GM12801 (cell line): ENCODE results near the gene MC1R.

ENCODE experiments used
- TF ChIP-seq, protein P1 (sequence below): IDR thresholded peaks from one replicate; pipeline ENCODE4 v1.5.1; 2011; ENCODE audit warnings: control low read depth; ENCODE audit not compliant: insufficient read length; ENCODE audit errors: extremely low read depth

Gene MC1R

DNA sequence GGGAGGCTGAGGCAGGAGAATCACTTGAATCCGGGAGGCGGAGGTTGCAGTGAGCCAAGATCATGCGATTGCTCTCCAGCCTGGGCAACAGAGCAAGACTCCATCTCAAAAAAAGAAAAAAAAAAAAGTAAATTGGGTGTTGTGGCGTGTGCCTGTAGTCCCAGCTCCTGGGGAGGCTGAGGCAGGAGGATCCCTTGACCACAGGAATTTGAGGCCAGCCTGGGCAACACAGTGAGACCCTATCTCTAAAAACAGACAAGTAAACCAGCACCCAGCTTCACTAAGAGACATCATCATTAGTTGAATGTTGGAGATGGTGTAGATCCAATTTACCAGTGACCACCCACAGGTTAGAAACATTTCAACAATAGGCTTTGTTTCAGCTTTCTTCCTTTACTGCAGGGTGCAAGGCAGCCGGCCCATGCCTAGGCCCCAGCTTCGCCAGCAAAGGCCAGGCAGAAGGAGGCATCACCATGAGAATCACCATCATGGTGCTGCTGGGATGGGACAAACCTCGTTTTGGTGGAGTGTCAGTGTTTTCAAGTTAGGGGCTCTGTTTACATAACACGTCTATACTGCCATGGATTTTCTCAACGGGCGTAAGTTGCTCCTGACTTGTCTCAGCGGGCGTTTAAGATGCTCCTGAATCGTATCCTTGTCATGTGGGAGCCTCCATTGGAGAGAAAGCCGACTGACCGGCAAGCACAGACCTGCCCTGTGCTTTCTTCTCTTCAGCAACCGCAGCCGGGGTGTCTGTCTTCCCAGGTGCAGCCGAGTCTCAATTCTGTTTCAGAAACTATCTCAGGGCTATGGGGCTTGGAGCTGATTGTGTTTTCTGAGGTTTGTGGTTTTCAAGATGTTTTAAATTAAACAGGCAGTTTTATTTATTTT, 37.9 kb upstream of the MC1R start:
- TF ChIP-seq, protein P1, sequence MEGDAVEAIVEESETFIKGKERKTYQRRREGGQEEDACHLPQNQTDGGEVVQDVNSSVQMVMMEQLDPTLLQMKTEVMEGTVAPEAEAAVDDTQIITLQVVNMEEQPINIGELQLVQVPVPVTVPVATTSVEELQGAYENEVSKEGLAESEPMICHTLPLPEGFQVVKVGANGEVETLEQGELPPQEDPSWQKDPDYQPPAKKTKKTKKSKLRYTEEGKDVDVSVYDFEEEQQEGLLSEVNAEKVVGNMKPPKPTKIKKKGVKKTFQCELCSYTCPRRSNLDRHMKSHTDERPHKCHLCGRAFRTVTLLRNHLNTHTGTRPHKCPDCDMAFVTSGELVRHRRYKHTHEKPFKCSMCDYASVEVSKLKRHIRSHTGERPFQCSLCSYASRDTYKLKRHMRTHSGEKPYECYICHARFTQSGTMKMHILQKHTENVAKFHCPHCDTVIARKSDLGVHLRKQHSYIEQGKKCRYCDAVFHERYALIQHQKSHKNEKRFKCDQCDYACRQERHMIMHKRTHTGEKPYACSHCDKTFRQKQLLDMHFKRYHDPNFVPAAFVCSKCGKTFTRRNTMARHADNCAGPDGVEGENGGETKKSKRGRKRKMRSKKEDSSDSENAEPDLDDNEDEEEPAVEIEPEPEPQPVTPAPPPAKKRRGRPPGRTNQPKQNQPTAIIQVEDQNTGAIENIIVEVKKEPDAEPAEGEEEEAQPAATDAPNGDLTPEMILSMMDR = no peak

DNA sequence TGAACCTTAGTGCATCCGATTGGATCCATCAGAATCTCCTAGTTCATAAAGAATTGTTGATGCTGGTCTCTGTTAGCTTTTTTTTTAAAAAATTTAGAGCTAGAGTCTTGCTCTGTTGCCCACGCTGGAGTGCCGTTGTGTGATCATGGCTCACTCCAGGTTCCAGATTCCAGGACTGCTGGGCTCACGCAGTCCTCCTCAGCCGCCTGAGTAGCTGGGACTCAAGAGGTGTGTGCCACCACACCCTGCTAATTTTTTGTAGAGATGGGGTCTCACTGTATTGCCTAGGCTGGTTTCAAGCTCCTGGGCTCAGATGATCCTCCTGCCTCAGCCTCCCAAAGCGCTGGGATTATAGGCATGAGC, 37.3 kb upstream of the MC1R start:
- TF ChIP-seq, protein P1 = no peak

DNA sequence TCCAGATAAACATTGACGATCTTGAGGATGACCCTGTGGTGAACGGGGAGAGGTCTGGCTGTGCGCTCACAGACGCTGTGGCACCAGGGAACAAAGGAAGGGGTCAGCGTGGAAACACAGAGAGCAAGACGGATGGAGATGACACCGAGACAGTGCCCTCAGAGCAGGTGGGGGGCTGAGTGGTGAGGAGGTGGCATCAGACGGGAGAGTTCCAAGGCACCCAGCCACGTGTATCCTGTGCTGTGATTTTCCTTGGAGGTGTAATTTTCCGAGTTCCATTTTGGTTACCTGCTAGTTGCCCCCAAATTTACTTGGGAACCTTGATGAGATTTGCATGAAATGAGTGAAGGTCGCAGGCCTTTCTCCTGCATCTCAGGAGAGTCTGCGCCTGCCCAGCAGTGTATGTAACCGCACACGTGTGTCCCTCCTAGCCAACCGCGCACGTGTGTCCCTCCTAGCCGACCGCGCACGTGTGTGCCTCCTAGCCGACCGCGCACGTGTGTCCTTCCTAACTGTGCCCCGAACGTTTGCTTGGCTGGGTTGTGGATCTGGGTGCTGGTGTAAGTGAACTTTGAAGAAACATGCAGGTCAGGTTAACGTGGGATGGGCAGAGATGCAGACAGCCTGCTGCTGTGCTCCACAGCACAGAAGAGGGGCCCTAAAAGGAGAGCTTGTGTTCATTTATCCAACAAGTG, 35.2 kb upstream of the MC1R start:
- TF ChIP-seq, protein P1 = no peak

GRCh38 chr16:89884041-89884421, 34.6 kb upstream of the MC1R start:
- TF ChIP-seq, protein P1 = no peak

- TF ChIP-seq, protein P1 = no peak
Observed at GRCh38 chr16:89887243-89887642, 31.4 kb upstream of the MC1R start.

DNA sequence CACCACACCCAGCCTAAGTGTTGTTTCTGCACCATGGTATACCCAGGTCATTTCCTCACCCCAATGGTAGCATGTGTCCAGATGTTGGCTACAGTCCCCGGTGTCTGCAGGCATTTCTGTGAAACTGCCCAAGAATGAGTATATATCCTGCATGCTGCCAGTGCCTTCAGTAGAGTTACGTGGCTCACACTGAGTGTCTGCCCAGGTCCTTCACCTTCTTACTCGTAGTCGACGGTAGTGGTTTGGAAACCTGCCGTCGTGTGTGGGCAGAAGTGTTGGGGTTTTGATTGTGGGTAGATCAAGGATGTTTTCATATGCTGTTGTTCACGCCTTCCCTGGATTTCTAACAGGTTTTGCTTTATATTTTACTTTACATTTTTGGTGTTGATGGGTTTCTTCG, 28.5 kb upstream of the MC1R start:
- TF ChIP-seq, protein P1 = no peak

DNA sequence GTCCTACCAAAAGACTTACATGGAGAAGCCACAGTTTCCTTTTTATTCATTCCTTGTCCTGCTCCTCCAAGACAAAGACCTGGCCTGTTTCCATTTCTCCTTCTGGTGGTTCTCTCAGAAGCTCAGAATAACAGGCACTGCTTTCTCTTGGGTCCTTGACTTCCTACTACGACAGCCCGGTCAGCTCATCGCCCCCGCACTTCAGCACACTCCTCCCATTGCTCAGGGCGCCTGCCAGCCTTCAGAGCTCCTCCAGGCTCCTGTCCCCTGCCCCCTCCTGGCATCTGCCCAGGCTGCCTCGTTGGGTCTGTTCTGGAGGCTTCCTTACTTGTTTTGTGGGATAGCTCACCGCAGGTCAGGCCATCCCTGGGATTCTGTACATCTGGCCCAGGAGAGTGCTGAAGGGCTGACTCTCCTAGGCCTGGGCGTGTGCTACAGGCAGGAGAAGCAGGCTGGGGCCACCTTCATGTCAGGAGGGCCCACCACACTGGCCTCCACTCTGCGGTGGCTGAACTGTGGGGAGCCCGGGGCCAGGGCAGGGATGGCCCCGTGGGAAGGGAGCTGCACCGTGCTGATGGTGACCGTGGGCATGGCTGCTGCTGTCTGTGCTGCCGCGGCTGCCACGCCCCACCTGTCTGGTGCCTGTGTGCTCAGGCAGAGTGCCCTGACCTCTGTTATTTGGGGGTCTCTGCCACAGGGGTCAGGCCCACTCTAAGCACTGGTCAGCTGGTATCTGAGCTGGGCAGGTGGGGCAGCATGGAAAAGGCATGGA, 27.6 kb upstream of the MC1R start:
- TF ChIP-seq, protein P1 = no peak
